Prostate gland (tissue), 2 donors: Measurements from ENCODE around the gene SPINK9.

Source experiments
- POLR2A ChIP-seq: fragments of 450-650 bp; IDR thresholded peaks from one replicate; pipeline ENCODE4 v1.6.1; 2016; ENCODE audit warnings: antibody characterized with exemption, mild to moderate bottlenecking
- POLR2AphosphoS5 ChIP-seq: sonication (generic); formaldehyde crosslinking; IDR thresholded peaks from one replicate; pipeline ENCODE4 v1.6.1; 2017; ENCODE audit warnings: antibody characterized with exemption
- TF ChIP-seq, protein P1 (sequence below), 4 experiments: fragments of 200-600 bp in 2 of 4; fragments of 450-650 bp in 2 of 4; sonication (generic) in 2 of 4; IDR thresholded peaks; 1 replicate in 3 of 4; 2 replicates in 1 of 4; pipeline ENCODE4 v1.5.1; 2016 to 2019; ENCODE audit warnings: antibody characterized with exemption in 4 of 4, mild to moderate bottlenecking in 2 of 4, moderate library complexity in 2 of 4

- TF ChIP-seq POLR2A, result no peak
- TF ChIP-seq, protein P1, sequence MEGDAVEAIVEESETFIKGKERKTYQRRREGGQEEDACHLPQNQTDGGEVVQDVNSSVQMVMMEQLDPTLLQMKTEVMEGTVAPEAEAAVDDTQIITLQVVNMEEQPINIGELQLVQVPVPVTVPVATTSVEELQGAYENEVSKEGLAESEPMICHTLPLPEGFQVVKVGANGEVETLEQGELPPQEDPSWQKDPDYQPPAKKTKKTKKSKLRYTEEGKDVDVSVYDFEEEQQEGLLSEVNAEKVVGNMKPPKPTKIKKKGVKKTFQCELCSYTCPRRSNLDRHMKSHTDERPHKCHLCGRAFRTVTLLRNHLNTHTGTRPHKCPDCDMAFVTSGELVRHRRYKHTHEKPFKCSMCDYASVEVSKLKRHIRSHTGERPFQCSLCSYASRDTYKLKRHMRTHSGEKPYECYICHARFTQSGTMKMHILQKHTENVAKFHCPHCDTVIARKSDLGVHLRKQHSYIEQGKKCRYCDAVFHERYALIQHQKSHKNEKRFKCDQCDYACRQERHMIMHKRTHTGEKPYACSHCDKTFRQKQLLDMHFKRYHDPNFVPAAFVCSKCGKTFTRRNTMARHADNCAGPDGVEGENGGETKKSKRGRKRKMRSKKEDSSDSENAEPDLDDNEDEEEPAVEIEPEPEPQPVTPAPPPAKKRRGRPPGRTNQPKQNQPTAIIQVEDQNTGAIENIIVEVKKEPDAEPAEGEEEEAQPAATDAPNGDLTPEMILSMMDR (IDR thresholded peaks at IDR 0.05), result no peak
- TF ChIP-seq POLR2AphosphoS5, result no peak
These were observed 40.8 kb downstream of the SPINK9 start for GRCh38 chr5:148376198-148376597.
